ENCODE results near the gene PTPN13. TPM values are rescaled to one million over a fixed set of nuclear protein-coding genes. Genes with fewer than 3 reads are reported as not detected.
A peak's percentile ranks its signal among the peaks of the same experiment; 100 is the strongest.

PTPN13 gene
- total RNA-seq, 1 donor from 2014 or later, result 244 TPM

- Mint-ChIP-seq H3K4me1 (peaks cover 13% of the 10 kb centered on the region), H3K27me3 (ENCODE audit: insufficient read depth, low read depth) (peaks cover 2% of the 10 kb centered on the region), H3K9me3 (no peaks in the 10 kb centered on the region), H3K27ac (no peak overlapping the region), H3K4me3 (no peak overlapping the region), H3K36me3 (no peaks in the 10 kb centered on the region)
- H3K27ac ChIP-seq, result no peak overlapping the region
- TF ChIP-seq EZH2 (IDR thresholded peaks at IDR 0.05) (no peak), EZH2phosphoT487 (IDR thresholded peaks at IDR 0.05) (no peak), CTCF (IDR thresholded peaks at IDR 0.05) (no peak)
- no peak overlapping the region for H2AFZ ChIP-seq (replicated peaks)
- no peaks in the 10 kb centered on the region for H3K9me3 ChIP-seq (ENCODE audit: low read depth)
- peaks cover 20% of the 10 kb centered on the region for H3K4me1 ChIP-seq
- no peak overlapping the region for H3K4me3 ChIP-seq
- no peaks in the 10 kb centered on the region for H4K20me1 ChIP-seq (ENCODE audit: low read depth)
- no peak for DNase-seq (ENCODE audit: low spot score)
- peak overlapping the region; percentile 18 for H3K4me2 ChIP-seq
- H3K9ac ChIP-seq, result no peak overlapping the region
- peaks cover 4% of the 10 kb centered on the region for H3F3A ChIP-seq (ENCODE audit: low read depth)
- no peaks in the 10 kb centered on the region for H3K36me3 ChIP-seq
- H3K27me3 ChIP-seq, result no peaks in the 10 kb centered on the region
- H3K79me2 ChIP-seq (ENCODE audit: low read depth), result no peaks in the 10 kb centered on the region
Observed at GRCh38 chr4:86557526-86557925, 36.6 kb upstream of the PTPN13 start.

- Histone ChIP-seq H3K79me2 (ENCODE audit: low read depth) (no peaks in the 10 kb centered on the region), H4K20me1 (ENCODE audit: low read depth) (no peaks in the 10 kb centered on the region), H3F3A (ENCODE audit: low read depth) (peaks cover 4% of the 10 kb centered on the region), H3K4me2 (peak overlapping the region; percentile 44), H2AFZ (replicated peaks) (no peak overlapping the region), H3K9ac (no peak overlapping the region), H3K27me3 (no peaks in the 10 kb centered on the region), H3K27ac (peak overlapping the region; percentile 17), H3K4me1 (peaks cover 20% of the 10 kb centered on the region), H3K4me3 (no peak overlapping the region), H3K9me3 (ENCODE audit: low read depth) (no peaks in the 10 kb centered on the region), H3K36me3 (no peaks in the 10 kb centered on the region)
- H3K27me3 Mint-ChIP-seq (ENCODE audit: insufficient read depth, low read depth), result peaks cover 2% of the 10 kb centered on the region
- DNase-seq (ENCODE audit: low spot score), result no peak
- no peaks in the 10 kb centered on the region for H3K9me3 Mint-ChIP-seq
- H3K4me1 Mint-ChIP-seq, result peaks cover 13% of the 10 kb centered on the region
- no peaks in the 10 kb centered on the region for H3K36me3 Mint-ChIP-seq
- TF ChIP-seq EZH2phosphoT487 (IDR thresholded peaks at IDR 0.05), result no peak
- TF ChIP-seq EZH2 (IDR thresholded peaks at IDR 0.05), result no peak
- no peak for TF ChIP-seq CTCF (IDR thresholded peaks at IDR 0.05)
- H3K27ac Mint-ChIP-seq, result no peak overlapping the region
- H3K4me3 Mint-ChIP-seq, result no peak overlapping the region
Observed at GRCh38 chr4:86558258-86558657, 35.9 kb upstream of the PTPN13 start.

GRCh38 chr4:86558797-86559196, 35.3 kb upstream of the PTPN13 start:
- Mint-ChIP-seq H3K4me3 (no peak overlapping the region), H3K36me3 (no peaks in the 10 kb centered on the region), H3K27me3 (ENCODE audit: insufficient read depth, low read depth) (peaks cover 2% of the 10 kb centered on the region), H3K9me3 (no peaks in the 10 kb centered on the region), H3K4me1 (peaks cover 13% of the 10 kb centered on the region), H3K27ac (no peak overlapping the region)
- Histone ChIP-seq H3K27me3 (no peaks in the 10 kb centered on the region), H3K9me3 (ENCODE audit: low read depth) (no peaks in the 10 kb centered on the region), H2AFZ (replicated peaks) (no peak overlapping the region), H3F3A (ENCODE audit: low read depth) (peaks cover 4% of the 10 kb centered on the region), H3K4me3 (no peak overlapping the region), H4K20me1 (ENCODE audit: low read depth) (no peaks in the 10 kb centered on the region), H3K36me3 (no peaks in the 10 kb centered on the region), H3K4me1 (peaks cover 20% of the 10 kb centered on the region), H3K79me2 (ENCODE audit: low read depth) (no peaks in the 10 kb centered on the region), H3K27ac (no peak overlapping the region), H3K4me2 (no peak overlapping the region), H3K9ac (no peak overlapping the region)
- no peak for DNase-seq (ENCODE audit: low spot score)
- TF ChIP-seq EZH2phosphoT487 (IDR thresholded peaks at IDR 0.05) (no peak), EZH2 (IDR thresholded peaks at IDR 0.05) (no peak), CTCF (IDR thresholded peaks at IDR 0.05) (no peak)
